Calu3 (cell line): ENCODE data around the gene SPIN4. TPM values are rescaled to one million over a fixed set of nuclear protein-coding genes. Genes with fewer than 3 reads are reported as not detected.

ENCODE experiments used
- BruUV-seq: library from RNA; stranded (reverse); fragments of 400-500 nt; replicated peaks from 2 replicates; lab custom pipeline; 2021; lab: Mats Ljungman, UMichigan
- CTCF ChIA-PET: fragments of 300-600 bp; sonication (Branson Sonifier 250); formaldehyde crosslinking; loops from one replicate; lab custom pipeline; 2022; ENCODE audit warnings: antibody characterized with exemption; lab: Charles Lee
- DNase-seq: peaks from one replicate; pipeline ENCODE4 v3.0.0; 2022
- H3K27ac Mint-ChIP-seq: one replicate; pipeline ENCODE4 v1.8.0; 2022; ENCODE audit warnings: mixed read lengths; ENCODE audit not compliant: unreplicated experiment
- H3K27me3 Mint-ChIP-seq: one replicate; pipeline ENCODE4 v1.8.0; 2022; ENCODE audit warnings: mixed read lengths; ENCODE audit not compliant: unreplicated experiment
- H3K36me3 Mint-ChIP-seq: one replicate; pipeline ENCODE4 v1.8.0; 2022; ENCODE audit warnings: mild to moderate bottlenecking, moderate library complexity, mixed read lengths; ENCODE audit not compliant: insufficient read depth, unreplicated experiment
- H3K4me1 Mint-ChIP-seq: one replicate; pipeline ENCODE4 v1.8.0; 2022; ENCODE audit warnings: mild to moderate bottlenecking, low read depth, mixed read lengths; ENCODE audit not compliant: unreplicated experiment
- H3K4me3 Mint-ChIP-seq: one replicate; pipeline ENCODE4 v1.8.0; 2022; ENCODE audit warnings: mild to moderate bottlenecking, low read depth, moderate library complexity, mixed read lengths; ENCODE audit not compliant: unreplicated experiment
- H3K9me3 Mint-ChIP-seq: one replicate; pipeline ENCODE4 v1.8.0; 2022; ENCODE audit warnings: low read depth, mixed read lengths; ENCODE audit not compliant: unreplicated experiment
- CTCF ChIP-seq: fragments of 200-600 bp; IDR thresholded peaks from one replicate; pipeline ENCODE4 v1.8.0; 2022; ENCODE audit warnings: antibody characterized with exemption; ENCODE audit not compliant: unreplicated experiment
- intact Hi-C: fragments of 100-400 bp; cut with micrococcal nuclease; formaldehyde crosslinking; loops from one replicate; pipeline ENCODE4 v1.10.0; 2022; ENCODE audit not compliant: unreplicated experiment
- total RNA-seq: library from RNA; stranded (reverse); gene quantifications from 2 replicates; pipeline ENCODE4 v1.2.3, GENCODE V29; 2022

Gene SPIN4
- total RNA-seq, 1 experiment from 2014 or later = 18.4 TPM

GRCh38 chrX:63327788-63328187 is 23.3 kb downstream of the SPIN4 start:
- no TSS peak for BruUV-seq
- intact Hi-C loops = no loop called here
- CTCF ChIA-PET = no interaction called here
- Mint-ChIP-seq H3K36me3 (no peaks in the 10 kb centered on the region), H3K4me1 (peaks cover 5% of the 10 kb centered on the region), H3K4me3 (no peak overlapping the region), H3K27me3 (no peaks in the 10 kb centered on the region), H3K9me3 (peaks cover 6% of the 10 kb centered on the region), H3K27ac (no peak overlapping the region)
- no peak for DNase-seq
- no peak for TF ChIP-seq CTCF

GRCh38 chrX:63299596-63299995 is 51.5 kb downstream of the SPIN4 start:
- peaks cover 9% of the 10 kb centered on the region for H3K9me3 Mint-ChIP-seq
- no peaks in the 10 kb centered on the region for H3K27me3 Mint-ChIP-seq
- DNase-seq = no peak
- no peaks in the 10 kb centered on the region for H3K36me3 Mint-ChIP-seq
- no peak overlapping the region for H3K4me3 Mint-ChIP-seq
- no peak overlapping the region for H3K27ac Mint-ChIP-seq
- BruUV-seq = no TSS peak
- TF ChIP-seq CTCF = no peak
- CTCF ChIA-PET = no interaction called here
- intact Hi-C loops = no loop called here
- H3K4me1 Mint-ChIP-seq = no peaks in the 10 kb centered on the region
